ENCODE results near the gene XRCC5. TPM values are rescaled to one million over a fixed set of nuclear protein-coding genes. Genes with fewer than 3 reads are reported as not detected.

Gene XRCC5
- total RNA-seq, 4 donors from 2014 or later, result 134 to 164 (median 147) TPM

GRCh38 chr2:216108310-216108966 lies 710 bp upstream of the XRCC5 start:
- Histone ChIP-seq H3K27me3 (no peaks in the 10 kb centered on the region), H3K4me1 (peaks cover 0 to 41% (median 17%) of the 10 kb centered on the region in 4 donors), H3K36me3 (peaks cover 0 to 22% (median 0%) of the 10 kb centered on the region in 3 donors), H3K4me3 (peak overlapping the region; percentile 13 to 90 (median 80)), H3K9me3 (no peaks in the 10 kb centered on the region), H3K27ac (peak overlapping the region; percentile 26 to 95 (median 90))
- WGBS, 2 donors, result 51 to 55% methylated on average over 6 of the region's 6 CpGs
- TF ChIP-seq CTCF (IDR thresholded peaks at IDR 0.05), result no peak
- no peak for DNase-seq (ENCODE audit: low spot score in 2 of 2)

GRCh38 chr2:216109962-216110614 lies 940 bp downstream of the XRCC5 start:
- DNase-seq (ENCODE audit: low spot score in 2 of 2), result no peak
- no peaks in the 10 kb centered on the region for H3K27me3 ChIP-seq
- H3K36me3 ChIP-seq, result peaks cover 0 to 32% (median 0%) of the 10 kb centered on the region in 3 donors
- H3K9me3 ChIP-seq, result no peaks in the 10 kb centered on the region
- peak overlapping the region; percentile 77 to 90 (median 84) for H3K4me3 ChIP-seq
- TF ChIP-seq POLR2A (IDR thresholded peaks at IDR 0.05) (no peak), EP300 (IDR thresholded peaks at IDR 0.05) (no peak), CTCF (IDR thresholded peaks at IDR 0.05) (peak; percentile 24 to 40 (median 37))
- peaks cover 0 to 53% (median 17%) of the 10 kb centered on the region in 4 donors for H3K4me1 ChIP-seq
- H3K27ac ChIP-seq, result peak overlapping the region; percentile 72 to 95 (median 90)
- 3 to 7% methylated on average over 10 of the region's 10 CpGs for WGBS, 2 donors

- Histone ChIP-seq H3K9me3 (no peaks in the 10 kb centered on the region), H3K36me3 (peaks cover 0 to 32% (median 0%) of the 10 kb centered on the region in 3 donors), H3K27ac (peak overlapping the region in 1 of 4 donors; percentile 95), H3K4me3 (peak overlapping the region in 2 of 4 donors; percentile 83 to 90), H3K27me3 (no peaks in the 10 kb centered on the region), H3K4me1 (peaks cover 0 to 58% (median 22%) of the 10 kb centered on the region in 4 donors)
- DNase-seq (ENCODE audit: low spot score in 2 of 2), result no peak
- TF ChIP-seq EP300 (IDR thresholded peaks at IDR 0.05) (no peak), POLR2A (IDR thresholded peaks at IDR 0.05) (no peak), CTCF (IDR thresholded peaks at IDR 0.05) (no peak)
- WGBS, 2 donors, result 17 to 27% methylated on average over 1 of the region's 1 CpG
Observed at GRCh38 chr2:216110620-216111019, 1.5 kb downstream of the XRCC5 start.

- TF ChIP-seq CTCF (IDR thresholded peaks at IDR 0.05) (no peak), POLR2A (IDR thresholded peaks at IDR 0.05) (no peak), EP300 (IDR thresholded peaks at IDR 0.05) (no peak)
- Histone ChIP-seq H3K36me3 (peaks cover 0 to 32% (median 0%) of the 10 kb centered on the region in 3 donors), H3K27me3 (no peaks in the 10 kb centered on the region), H3K4me3 (no peak overlapping the region), H3K9me3 (no peaks in the 10 kb centered on the region), H3K4me1 (peaks cover 0 to 63% (median 27%) of the 10 kb centered on the region in 4 donors), H3K27ac (no peak overlapping the region)
- 79 to 80% methylated on average over 7 of the region's 7 CpGs for WGBS, 2 donors
- DNase-seq (ENCODE audit: low spot score in 2 of 2), result no peak
Observed at GRCh38 chr2:216111122-216111521, 2.0 kb downstream of the XRCC5 start.

- Histone ChIP-seq H3K27ac (no peak overlapping the region), H3K4me3 (no peak overlapping the region), H3K27me3 (no peaks in the 10 kb centered on the region), H3K4me1 (peaks cover 0 to 81% (median 29%) of the 10 kb centered on the region in 4 donors), H3K36me3 (peaks cover 0 to 45% (median 0%) of the 10 kb centered on the region in 3 donors), H3K9me3 (no peaks in the 10 kb centered on the region)
- DNase-seq (ENCODE audit: low spot score in 2 of 2), result no peak
- TF ChIP-seq CTCF (IDR thresholded peaks at IDR 0.05), result no peak
- no peak for TF ChIP-seq POLR2A (IDR thresholded peaks at IDR 0.05)
- no peak for TF ChIP-seq EP300 (IDR thresholded peaks at IDR 0.05)
- WGBS, 2 donors, result 79 to 84% methylated on average over 4 of the region's 4 CpGs
Observed at GRCh38 chr2:216112926-216113325, 3.8 kb downstream of the XRCC5 start.

Data from tibial nerve (tissue), 4 donors.